IPS-11a (cell line): ENCODE data around the gene RAPGEF1.

Source experiments
- H3K4me3 ChIP-seq: one replicate; pipeline ENCODE4 v1.5.1; 2013; ENCODE audit warnings: low read depth, low read length, control low read depth

The RAPGEF1 gene

GRCh38 chr9:131627648-131628458 lies 112.0 kb downstream of the RAPGEF1 start:
- H3K4me3 ChIP-seq, result no peak overlapping the region

DNA sequence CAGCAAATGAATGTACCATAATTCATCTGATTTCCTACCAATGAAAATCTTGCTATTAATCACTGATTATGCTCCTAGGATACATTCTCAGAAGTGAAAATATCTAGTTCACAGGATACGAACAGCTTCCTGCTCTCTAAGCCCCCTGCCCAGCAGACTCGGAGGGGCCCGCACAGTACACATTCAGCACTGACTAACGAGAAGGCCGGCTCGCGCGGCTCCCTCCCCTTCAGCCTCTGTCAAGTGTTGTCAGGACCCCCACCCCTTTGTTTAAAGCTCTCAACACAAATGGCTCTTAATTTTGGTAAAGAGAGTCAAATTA lies 112.6 kb downstream of the RAPGEF1 start:
- no peak overlapping the region for H3K4me3 ChIP-seq

DNA sequence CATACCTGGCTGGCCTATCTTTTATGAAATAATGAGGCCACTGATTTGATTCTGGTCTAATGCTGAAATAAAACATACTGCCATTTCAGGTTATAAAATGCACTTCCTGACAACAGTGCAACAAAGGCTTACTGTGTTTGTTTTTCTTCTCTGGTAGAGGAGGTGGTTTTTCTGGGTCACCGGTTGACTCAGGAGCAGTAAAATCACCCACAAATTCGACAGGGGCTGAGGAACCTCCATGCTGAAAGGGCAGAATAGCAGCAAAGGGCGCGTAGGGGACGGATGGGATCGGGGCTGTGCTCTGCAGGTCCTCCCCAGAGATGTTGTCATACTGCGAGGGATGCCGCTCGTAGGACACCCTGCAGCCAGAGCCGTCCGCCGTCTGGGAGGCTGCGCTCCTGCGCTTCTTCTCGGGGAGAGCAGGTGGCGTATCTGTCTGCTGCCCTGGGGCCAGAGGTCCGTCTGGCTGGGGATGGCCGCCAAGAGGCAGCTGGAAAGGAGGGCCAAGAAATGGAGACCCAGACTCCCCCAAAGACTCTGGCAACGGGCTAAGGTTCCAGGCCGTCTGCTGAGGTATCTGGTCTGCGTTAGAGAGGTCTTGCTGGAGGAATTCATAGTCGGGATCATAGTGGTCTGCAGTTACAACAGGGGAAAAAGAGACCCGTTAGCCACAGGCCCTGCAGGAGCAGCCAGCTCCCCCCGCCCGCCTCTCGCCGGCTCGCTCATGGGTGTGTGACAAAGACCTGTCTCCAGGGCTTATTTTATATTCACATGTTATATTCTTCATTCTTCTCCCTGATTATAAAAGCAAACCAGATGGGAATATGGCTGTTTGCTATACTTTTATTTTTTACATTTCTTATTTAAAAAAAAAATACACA lies 113.8 kb downstream of the RAPGEF1 start:
- H3K4me3 ChIP-seq, result no peak overlapping the region

- no peak overlapping the region for H3K4me3 ChIP-seq
Measured at GRCh38 chr9:131625508-131625787, 114.4 kb downstream of the RAPGEF1 start.

DNA sequence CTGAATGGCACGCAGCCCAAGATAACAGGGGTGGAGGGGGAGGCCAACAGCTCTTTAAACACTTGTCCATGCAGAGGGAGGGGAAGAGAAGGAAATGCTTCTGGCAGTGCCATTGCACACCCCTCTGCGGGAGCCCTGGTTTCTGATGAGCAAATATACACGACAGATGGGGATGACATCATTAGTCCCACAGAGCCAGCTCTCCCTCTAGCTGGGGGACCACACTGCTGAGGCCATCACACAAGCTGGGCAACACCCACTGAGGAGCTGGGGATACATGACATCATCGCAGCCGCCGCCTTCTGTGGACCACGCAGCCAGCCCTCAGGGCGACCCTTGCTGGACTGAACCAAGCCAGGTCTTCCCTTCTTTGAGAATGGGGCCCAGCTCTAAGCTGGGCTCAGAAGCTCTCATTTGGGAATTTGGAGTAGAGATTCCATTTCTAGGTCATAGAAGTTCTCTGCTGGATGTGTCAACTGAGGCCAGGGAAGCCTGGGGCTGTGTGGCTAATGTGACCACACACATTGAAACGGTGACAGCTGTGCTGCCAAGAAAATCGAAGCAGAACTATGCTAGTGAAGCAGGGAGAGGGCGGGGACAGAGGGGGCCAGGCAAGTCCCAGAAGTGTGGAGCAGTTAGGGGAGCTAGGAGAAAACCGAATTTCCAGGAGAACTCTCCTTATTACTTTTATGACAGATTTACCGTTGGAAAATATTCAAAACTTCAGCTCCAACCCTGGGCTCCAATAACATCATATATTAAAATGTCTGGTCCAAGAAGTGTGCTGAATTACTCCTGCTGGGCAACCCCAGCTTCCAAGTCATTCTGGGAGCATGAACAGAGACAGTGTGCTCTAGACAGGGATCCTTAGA lies 115.0 kb downstream of the RAPGEF1 start:
- no peak overlapping the region for H3K4me3 ChIP-seq

DNA sequence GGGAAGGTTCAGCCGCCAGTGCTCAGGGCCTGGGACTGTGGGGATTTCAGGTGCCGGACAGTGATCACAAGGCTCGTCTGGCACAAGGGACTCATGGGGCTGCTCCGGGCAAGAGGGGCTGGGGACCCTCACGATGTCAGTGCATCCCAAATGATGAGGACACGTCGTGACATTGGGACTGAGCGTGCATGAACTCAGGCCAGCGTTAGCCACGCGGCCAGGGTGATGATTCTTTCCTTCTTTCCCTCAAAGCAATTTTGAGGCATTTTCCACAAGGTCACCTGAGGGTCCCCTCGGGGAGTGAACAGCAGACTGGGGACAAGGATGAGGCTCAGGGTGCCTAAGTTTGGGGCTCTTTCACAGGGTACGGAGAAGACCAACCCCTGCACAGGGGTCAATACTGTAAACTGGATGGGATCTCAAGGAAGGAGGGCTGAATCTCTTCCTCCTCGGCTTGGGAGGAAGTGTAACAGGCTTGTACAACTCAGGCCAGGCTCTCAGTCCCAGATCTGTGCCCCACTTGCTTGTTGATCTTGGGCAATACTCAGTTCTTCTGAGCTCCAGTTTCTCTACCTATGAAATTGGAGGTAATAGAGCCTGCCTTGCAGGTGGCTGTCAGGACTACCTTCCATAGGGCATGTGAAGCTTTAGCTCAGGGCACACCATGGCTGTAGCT lies 116.1 kb downstream of the RAPGEF1 start:
- no peak overlapping the region for H3K4me3 ChIP-seq

- H3K4me3 ChIP-seq, result no peak overlapping the region
Measured at GRCh38 chr9:131622523-131622922, 117.4 kb downstream of the RAPGEF1 start.

DNA sequence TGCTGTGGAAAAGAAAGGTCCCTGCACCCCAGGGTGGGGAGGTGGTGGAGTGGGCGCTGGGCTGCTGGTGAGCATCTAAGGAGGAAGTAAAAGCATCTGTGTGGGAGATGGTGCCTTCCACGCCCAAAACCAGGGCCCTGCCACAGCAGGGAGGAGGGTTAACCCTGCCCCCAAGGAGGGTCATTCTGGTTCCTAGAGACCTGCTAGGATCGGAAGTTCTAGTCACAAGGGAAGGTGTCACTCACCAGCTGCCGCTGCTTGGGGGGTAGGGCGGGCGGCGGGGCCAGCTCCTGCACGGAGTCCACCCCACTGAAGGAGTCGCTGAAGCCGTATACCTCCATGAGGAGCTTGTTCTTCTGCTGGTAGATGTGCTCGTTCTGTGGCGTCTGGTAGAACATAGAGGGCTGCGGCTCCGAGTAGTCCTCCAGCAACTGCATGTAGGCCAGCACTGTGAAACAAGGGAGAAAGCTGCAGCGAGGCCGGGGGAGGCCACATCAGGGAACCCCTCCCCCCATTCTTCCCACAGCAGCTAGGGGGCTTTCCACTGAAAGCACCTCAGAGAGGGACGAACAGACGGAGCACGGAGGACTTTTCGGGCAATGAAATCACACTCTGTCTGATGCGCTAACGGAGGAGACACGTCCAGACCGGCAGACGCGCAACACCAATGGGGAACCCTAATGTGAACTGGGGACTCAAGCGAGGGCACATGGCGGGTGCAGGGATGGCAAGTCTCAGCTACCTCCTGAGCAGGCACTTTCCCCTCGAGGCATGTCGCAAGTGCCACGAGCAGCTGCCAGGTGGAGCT lies 118.1 kb downstream of the RAPGEF1 start:
- H3K4me3 ChIP-seq, result no peak overlapping the region

GRCh38 chr9:131620764-131621520 lies 118.9 kb downstream of the RAPGEF1 start:
- H3K4me3 ChIP-seq, result no peak overlapping the region

DNA sequence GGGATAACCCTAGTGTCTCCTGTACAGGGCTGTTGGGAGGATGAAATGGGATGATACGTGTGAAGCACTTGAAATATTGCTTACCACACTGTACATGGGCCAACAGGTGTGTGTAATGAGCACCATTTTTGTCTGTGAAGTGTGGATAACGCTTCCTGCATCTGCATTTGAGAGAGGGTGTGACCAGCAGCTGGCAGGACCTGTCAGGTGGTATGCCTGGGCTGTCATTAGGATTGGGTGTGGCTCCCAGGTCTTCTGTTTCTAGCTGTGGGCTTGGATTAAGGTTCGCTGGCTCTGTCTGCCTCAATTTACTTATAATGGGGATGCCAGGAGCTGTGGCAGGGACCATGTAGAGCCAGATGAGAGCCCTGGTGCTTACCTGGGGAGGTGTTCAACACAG lies 120.2 kb downstream of the RAPGEF1 start:
- no peak overlapping the region for H3K4me3 ChIP-seq

DNA sequence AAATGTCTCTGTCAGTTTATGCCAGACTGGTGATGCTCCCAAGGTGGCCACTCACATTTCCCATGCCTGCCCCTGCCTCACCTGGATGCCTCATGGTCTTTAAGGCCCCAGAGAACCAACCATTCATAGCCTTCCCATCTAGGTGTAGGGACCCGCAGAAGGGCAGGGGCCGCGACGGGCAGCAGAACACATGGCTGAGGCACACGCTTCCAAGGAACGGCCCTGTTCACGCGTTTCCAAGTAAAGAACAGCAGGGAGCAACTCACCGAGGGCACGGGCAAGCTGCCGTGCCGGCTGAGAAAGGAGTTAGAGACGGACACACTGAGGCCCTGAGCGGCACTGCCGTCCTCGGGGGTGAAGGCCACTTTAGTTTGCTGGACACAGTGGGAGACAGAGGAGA lies 121.1 kb downstream of the RAPGEF1 start:
- no peak overlapping the region for H3K4me3 ChIP-seq

DNA sequence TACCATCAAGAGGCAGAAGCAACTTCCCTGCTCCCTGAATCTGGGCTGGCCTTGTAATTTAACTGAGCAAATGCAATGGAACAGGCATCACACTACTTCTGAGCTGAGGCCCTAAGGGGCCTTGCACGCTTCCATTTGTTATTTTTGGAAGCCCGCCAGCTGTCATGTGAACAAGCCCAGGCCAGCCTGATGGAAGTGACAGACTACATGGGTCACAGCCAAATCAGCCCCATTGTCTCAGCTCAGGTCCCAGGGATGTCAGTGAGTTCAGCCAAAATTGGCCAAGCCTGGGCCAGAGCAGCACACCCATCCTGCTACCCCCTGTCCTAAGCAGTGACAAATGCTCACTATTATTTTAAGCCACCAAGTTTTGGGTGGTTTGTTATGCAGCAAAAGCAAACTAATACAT lies 121.8 kb downstream of the RAPGEF1 start:
- H3K4me3 ChIP-seq, result no peak overlapping the region

GRCh38 chr9:131617611-131618010 lies 122.3 kb downstream of the RAPGEF1 start:
- H3K4me3 ChIP-seq, result no peak overlapping the region

DNA sequence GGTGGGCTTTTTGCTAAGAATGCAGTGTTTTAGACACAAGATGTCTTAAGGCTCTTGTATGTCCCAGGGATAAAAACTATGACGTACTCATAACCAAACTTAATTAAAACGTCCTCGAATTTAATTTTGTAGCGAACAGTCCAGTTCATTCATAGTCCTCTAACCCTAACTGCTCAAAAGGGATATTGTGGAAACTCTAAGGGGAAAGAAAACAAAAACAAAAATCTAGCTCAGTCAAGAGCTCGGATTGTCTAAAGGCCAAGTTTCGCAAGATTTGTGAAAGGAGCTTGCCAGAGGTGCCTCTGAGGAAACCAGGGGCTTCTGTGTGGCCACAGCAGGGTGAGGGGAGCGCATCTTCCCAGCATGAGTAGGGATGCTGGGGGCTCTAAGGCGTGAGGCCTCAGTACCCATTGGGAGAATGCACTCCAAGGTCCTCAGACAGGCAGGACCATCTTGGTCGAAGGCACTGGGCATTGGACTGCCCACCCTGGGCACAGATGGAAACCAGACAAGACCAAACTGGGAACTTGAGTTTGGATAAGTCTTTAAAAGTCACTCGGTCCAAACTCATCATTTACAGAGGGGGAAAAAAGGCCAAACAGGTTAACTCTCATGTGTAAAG lies 122.8 kb downstream of the RAPGEF1 start:
- no peak overlapping the region for H3K4me3 ChIP-seq

DNA sequence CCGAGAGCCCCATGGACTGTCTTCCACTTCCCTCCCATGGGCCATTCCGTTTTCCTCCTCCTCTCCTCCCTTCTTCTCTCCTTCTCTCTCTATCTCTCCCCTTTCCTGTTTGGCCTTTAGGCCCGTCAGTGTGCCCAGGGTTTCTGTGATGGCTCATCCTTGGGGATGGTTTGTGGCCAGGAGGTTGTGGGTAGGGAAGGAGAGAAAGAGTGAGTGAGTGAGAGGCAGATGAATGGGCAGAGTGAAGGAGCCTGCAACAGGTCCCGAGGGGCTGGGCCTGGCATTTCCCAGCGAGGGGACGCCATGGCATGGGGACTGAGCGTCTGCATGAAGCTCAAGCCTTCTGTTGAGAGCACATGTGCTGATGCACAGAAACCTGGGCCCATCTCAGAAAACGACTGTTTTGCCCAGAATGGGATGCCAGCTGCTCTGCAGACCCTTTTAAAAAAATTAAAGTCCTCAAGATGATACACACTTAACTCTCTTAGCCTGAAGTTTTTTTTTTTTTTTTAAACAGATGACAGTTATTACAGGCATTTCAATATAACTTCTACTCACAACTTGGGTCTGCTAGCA lies 125.4 kb downstream of the RAPGEF1 start:
- H3K4me3 ChIP-seq, result no peak overlapping the region

DNA sequence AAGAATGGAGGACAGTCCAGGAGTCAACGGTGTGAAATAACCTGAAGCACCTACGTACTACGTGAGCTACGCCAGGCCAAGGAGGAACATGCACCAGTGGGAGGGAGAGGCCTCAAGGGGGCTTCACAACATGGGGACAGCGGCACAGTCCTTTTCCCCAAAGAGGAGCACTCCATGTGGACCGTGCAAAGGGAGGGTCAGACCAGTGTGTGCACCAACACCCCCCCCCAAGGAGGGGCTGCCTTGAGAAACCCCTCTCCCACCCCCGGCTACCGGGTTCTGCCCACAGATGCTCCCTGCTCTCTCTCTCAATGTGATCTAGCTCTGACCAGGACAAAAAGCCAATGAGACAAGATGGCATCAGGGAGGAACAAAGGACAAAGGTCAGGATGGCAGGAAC lies 126.0 kb downstream of the RAPGEF1 start:
- no peak overlapping the region for H3K4me3 ChIP-seq

- no peak overlapping the region for H3K4me3 ChIP-seq
Measured at GRCh38 chr9:131612851-131613250, 127.0 kb downstream of the RAPGEF1 start.

DNA sequence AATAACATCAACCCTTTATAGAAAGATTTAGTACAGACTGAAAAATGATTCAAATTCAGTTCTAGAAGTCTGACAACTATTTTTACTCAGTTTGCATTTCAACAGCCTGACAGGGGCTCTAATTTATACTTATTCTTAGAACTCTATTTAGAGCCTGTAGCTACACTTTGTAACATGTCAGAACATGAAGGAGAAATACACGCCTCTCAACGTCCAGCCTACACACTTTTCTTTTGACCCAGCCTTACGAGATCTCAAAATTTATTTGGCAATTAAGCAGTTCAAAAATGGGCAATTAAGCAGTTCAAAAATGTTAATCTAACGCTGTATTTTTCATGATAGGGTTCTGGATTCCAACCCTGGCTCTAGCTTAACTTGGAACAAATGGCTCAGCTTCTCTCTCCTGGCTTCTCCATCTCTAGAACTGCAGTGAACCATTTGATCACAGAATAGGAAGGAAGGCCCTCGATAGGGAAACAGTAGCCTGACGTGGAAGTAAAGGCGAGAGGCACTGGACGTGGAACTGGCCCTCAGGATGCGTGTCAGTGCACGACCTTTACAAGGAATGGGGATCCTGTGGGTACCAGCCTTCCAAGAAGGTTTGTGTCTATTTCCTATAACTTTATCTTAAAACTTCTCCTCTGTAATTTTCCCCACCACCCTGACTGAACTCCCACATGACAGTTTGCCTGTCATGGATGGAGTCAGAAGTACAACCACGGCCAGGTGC lies 128.1 kb downstream of the RAPGEF1 start:
- H3K4me3 ChIP-seq, result no peak overlapping the region
